Neural cell (in vitro differentiated cells): ENCODE results near the gene NOD1. TPM values are rescaled to one million over a fixed set of nuclear protein-coding genes. Genes with fewer than 3 reads are reported as not detected.

Experiments used
- H2AFZ ChIP-seq: fragments of 200-600, 300-800 bp; sonication (generic), shearing (Covaris generic); 2 replicates; pipeline ENCODE4 v1.6.0; 2014; ENCODE audit warnings: low read depth, mild to moderate bottlenecking, antibody characterized with exemption, low read length, moderate library complexity
- H3F3A ChIP-seq: fragments of 200-600 bp; shearing (Covaris generic); 2 replicates; pipeline ENCODE4 v1.6.1; 2016; ENCODE audit warnings: mild to moderate bottlenecking, moderate library complexity, mixed read lengths, antibody characterized with exemption, low read length; ENCODE audit not compliant: insufficient read depth, poor library complexity, severe bottlenecking
- H3K27ac ChIP-seq: fragments of 200-600, 300-800 bp; sonication (generic), shearing (Covaris generic); 2 replicates; pipeline ENCODE4 v1.5.1; 2014; ENCODE audit warnings: mild to moderate bottlenecking, low read length, moderate library complexity
- H3K27me3 ChIP-seq: fragments of 300-800, 200-600 bp; sonication (generic), shearing (Covaris generic); 2 replicates; pipeline ENCODE4 v1.6.0; 2014; ENCODE audit warnings: mild to moderate bottlenecking, low read depth, low read length, moderate library complexity; ENCODE audit not compliant: insufficient read depth
- H3K36me3 ChIP-seq: fragments of 300-800, 200-600 bp; sonication (generic), shearing (Covaris generic); 2 replicates; pipeline ENCODE4 v1.5.1; 2014; ENCODE audit warnings: mild to moderate bottlenecking, antibody characterized with exemption, low read length, moderate library complexity; ENCODE audit not compliant: insufficient read depth
- H3K4me2 ChIP-seq: fragments of 300-800, 200-600 bp; sonication (generic), shearing (Covaris generic); 2 replicates; pipeline ENCODE4 v1.6.0; 2014; ENCODE audit warnings: mild to moderate bottlenecking, low read length
- H3K4me3 ChIP-seq: fragments of 300-800, 200-600 bp; sonication (generic), shearing (Covaris generic); 2 replicates; pipeline ENCODE4 v1.5.1; 2014; ENCODE audit warnings: mild to moderate bottlenecking, low read length, moderate library complexity
- H3K79me2 ChIP-seq: fragments of 200-600 bp; shearing (Covaris generic); replicated peaks from 2 replicates; pipeline ENCODE4 v1.6.0; 2014; ENCODE audit warnings: mild to moderate bottlenecking, low read length, moderate library complexity; ENCODE audit not compliant: insufficient read depth
- H3K9ac ChIP-seq: fragments of 300-800, 200-600 bp; sonication (generic), shearing (Covaris generic); 2 replicates; pipeline ENCODE4 v1.6.1; 2016; ENCODE audit warnings: mild to moderate bottlenecking, low read length, mixed read lengths
- H3K9me2 ChIP-seq: fragments of 200-600 bp; shearing (Covaris generic); 2 replicates; pipeline ENCODE4 v1.6.1; 2016; ENCODE audit warnings: mild to moderate bottlenecking, low read length, mixed read lengths; ENCODE audit not compliant: insufficient read depth
- H3K9me3 ChIP-seq: fragments of 200-600, 300-800 bp; sonication (generic), shearing (Covaris generic); 2 replicates; pipeline ENCODE4 v1.6.1; 2016; ENCODE audit warnings: mild to moderate bottlenecking, mixed run types, low read length, moderate library complexity, mixed read lengths
- H4K20me1 ChIP-seq: fragments of 200-600 bp; shearing (Covaris generic); 2 replicates; pipeline ENCODE4 v1.6.1; 2016; ENCODE audit warnings: mild to moderate bottlenecking, mixed run types; ENCODE audit not compliant: insufficient read depth
- CTCF ChIP-seq: fragments of 450-650 bp; IDR thresholded peaks from 2 replicates; pipeline ENCODE4 v1.5.1; 2014; ENCODE audit warnings: antibody characterized with exemption, mild to moderate bottlenecking, moderate library complexity; ENCODE audit not compliant: poor library complexity, severe bottlenecking
- EP300 ChIP-seq: fragments of 450-650 bp; conservative IDR thresholded peaks from 2 replicates; pipeline ENCODE4 v1.6.1; 2014; ENCODE audit warnings: antibody characterized with exemption, mild to moderate bottlenecking, moderate library complexity; ENCODE audit not compliant: poor library complexity, severe bottlenecking
- EZH2 ChIP-seq: fragments of 200-600, 300-800 bp; shearing (Covaris generic), sonication (generic); IDR thresholded peaks from 2 replicates; pipeline ENCODE4 v1.6.1; 2014; ENCODE audit warnings: antibody characterized with exemption, low read length, borderline replicate concordance, mild to moderate bottlenecking; ENCODE audit not compliant: insufficient read depth, poor library complexity, severe bottlenecking
- MXI1 ChIP-seq: fragments of 450-650 bp; conservative IDR thresholded peaks from 2 replicates; pipeline ENCODE4 v1.6.1; 2014; ENCODE audit warnings: antibody characterized with exemption, mild to moderate bottlenecking; ENCODE audit not compliant: poor library complexity, severe bottlenecking
- POLR2AphosphoS5 ChIP-seq: IDR thresholded peaks from 2 replicates; pipeline ENCODE4 v1.6.1; 2012
- RAD21 ChIP-seq: fragments of 450-650 bp; conservative IDR thresholded peaks from 2 replicates; pipeline ENCODE4 v1.6.1; 2014; ENCODE audit warnings: antibody characterized with exemption, mild to moderate bottlenecking, moderate library complexity
- REST ChIP-seq: IDR thresholded peaks from 2 replicates; pipeline ENCODE4 v1.6.1; 2012; ENCODE audit warnings: borderline replicate concordance
- SMC3 ChIP-seq: fragments of 450-650 bp; conservative IDR thresholded peaks from 2 replicates; pipeline ENCODE4 v1.6.1; 2014; ENCODE audit warnings: antibody characterized with exemption, mild to moderate bottlenecking, moderate library complexity; ENCODE audit not compliant: poor library complexity
- TAF1 ChIP-seq: IDR thresholded peaks from 2 replicates; pipeline ENCODE4 v1.6.1; 2012; ENCODE audit warnings: low read depth
- polyA plus RNA-seq: library from polyadenylated mRNA; depleted of rRNA; stranded (reverse); fragments of >200 nt; gene quantifications from 2 replicates; pipeline ENCODE4 v1.2.3, GENCODE V29; 2014

The NOD1 gene
- polyA plus RNA-seq, 1 donor from 2014 or later, result 0.43 TPM

GRCh38 chr7:30428246-30429155, 50.1 kb downstream of the NOD1 start:
- Histone ChIP-seq H2AFZ (no peak overlapping the region), H3K4me3 (no peak overlapping the region), H3K9ac (no peak overlapping the region), H4K20me1 (no peaks in the 10 kb centered on the region), H3K27me3 (no peaks in the 10 kb centered on the region), H3K9me2 (no peaks in the 10 kb centered on the region), H3K27ac (no peak overlapping the region), H3K4me2 (no peak overlapping the region), H3K79me2 (no peaks in the 10 kb centered on the region), H3K36me3 (no peaks in the 10 kb centered on the region), H3F3A (no peaks in the 10 kb centered on the region), H3K9me3 (no peaks in the 10 kb centered on the region)
- TF ChIP-seq TAF1, result no peak
- no peak for TF ChIP-seq REST
- no peak for TF ChIP-seq CTCF
- TF ChIP-seq EP300, result no peak
- TF ChIP-seq MXI1, result no peak
- no peak for TF ChIP-seq POLR2AphosphoS5
- TF ChIP-seq SMC3, result no peak
- no peak for TF ChIP-seq EZH2
- no peak for TF ChIP-seq RAD21

GRCh38 chr7:30427296-30428070, 51.1 kb downstream of the NOD1 start:
- no peak overlapping the region for H3K9ac ChIP-seq
- no peak overlapping the region for H3K27ac ChIP-seq
- no peak overlapping the region for H3K4me2 ChIP-seq
- no peaks in the 10 kb centered on the region for H3K36me3 ChIP-seq
- no peak overlapping the region for H2AFZ ChIP-seq
- no peaks in the 10 kb centered on the region for H3K27me3 ChIP-seq
- no peaks in the 10 kb centered on the region for H3K79me2 ChIP-seq
- TF ChIP-seq SMC3, result no peak
- no peak for TF ChIP-seq REST
- no peak for TF ChIP-seq EP300
- no peak for TF ChIP-seq EZH2
- TF ChIP-seq RAD21, result no peak
- no peak for TF ChIP-seq TAF1
- TF ChIP-seq POLR2AphosphoS5, result no peak
- no peak for TF ChIP-seq MXI1
- TF ChIP-seq CTCF, result no peak
- no peak overlapping the region for H3K4me3 ChIP-seq
- H3K9me2 ChIP-seq, result no peaks in the 10 kb centered on the region
- no peaks in the 10 kb centered on the region for H3F3A ChIP-seq
- no peaks in the 10 kb centered on the region for H4K20me1 ChIP-seq
- no peaks in the 10 kb centered on the region for H3K9me3 ChIP-seq
